ENCODE measurements around the gene ATAD5. TPM values are rescaled to one million over a fixed set of nuclear protein-coding genes. Genes with fewer than 3 reads are reported as not detected.

Gene ATAD5, protein sequence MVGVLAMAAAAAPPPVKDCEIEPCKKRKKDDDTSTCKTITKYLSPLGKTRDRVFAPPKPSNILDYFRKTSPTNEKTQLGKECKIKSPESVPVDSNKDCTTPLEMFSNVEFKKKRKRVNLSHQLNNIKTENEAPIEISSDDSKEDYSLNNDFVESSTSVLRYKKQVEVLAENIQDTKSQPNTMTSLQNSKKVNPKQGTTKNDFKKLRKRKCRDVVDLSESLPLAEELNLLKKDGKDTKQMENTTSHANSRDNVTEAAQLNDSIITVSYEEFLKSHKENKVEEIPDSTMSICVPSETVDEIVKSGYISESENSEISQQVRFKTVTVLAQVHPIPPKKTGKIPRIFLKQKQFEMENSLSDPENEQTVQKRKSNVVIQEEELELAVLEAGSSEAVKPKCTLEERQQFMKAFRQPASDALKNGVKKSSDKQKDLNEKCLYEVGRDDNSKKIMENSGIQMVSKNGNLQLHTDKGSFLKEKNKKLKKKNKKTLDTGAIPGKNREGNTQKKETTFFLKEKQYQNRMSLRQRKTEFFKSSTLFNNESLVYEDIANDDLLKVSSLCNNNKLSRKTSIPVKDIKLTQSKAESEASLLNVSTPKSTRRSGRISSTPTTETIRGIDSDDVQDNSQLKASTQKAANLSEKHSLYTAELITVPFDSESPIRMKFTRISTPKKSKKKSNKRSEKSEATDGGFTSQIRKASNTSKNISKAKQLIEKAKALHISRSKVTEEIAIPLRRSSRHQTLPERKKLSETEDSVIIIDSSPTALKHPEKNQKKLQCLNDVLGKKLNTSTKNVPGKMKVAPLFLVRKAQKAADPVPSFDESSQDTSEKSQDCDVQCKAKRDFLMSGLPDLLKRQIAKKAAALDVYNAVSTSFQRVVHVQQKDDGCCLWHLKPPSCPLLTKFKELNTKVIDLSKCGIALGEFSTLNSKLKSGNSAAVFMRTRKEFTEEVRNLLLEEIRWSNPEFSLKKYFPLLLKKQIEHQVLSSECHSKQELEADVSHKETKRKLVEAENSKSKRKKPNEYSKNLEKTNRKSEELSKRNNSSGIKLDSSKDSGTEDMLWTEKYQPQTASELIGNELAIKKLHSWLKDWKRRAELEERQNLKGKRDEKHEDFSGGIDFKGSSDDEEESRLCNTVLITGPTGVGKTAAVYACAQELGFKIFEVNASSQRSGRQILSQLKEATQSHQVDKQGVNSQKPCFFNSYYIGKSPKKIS (N-terminal part only)
- 24.7 to 26.0 TPM (median 25.0 TPM) in 3 replicates for total RNA-seq (2021)
- Bru-seq, nascent RNA = percentile 82 among the genes with signal in this experiment
- long read RNA-seq, experiment 1, full-length matches to known transcripts = 21 of 64 reads
- long read RNA-seq, experiment 1, partial matches to known transcripts = 27 of 64 reads
- long read RNA-seq, experiment 1, other reads (novel, unspliced or antisense) = 16 of 64 reads
- long read RNA-seq, experiment 2, partial matches to known transcripts = 2 of 7 reads
- long read RNA-seq, experiment 2, other reads (novel, unspliced or antisense) = 4 of 7 reads
- long read RNA-seq, experiment 3, partial matches to known transcripts = 4 of 5 reads
- long read RNA-seq, experiment 3, other reads (novel, unspliced or antisense) = 1 of 5 reads

GRCh38 chr17:30831663-30832437, at the start of gene ATAD5:
Gene ATAD5, plus strand, starts transcription at chr17:30831966. Its CDS starts 382 bp downstream, at chr17:30832348.
- peak; percentile 84 for DNase-seq (ENCODE audit: low spot score)
- H3K9me3 Mint-ChIP-seq = no peaks in the 10 kb centered on the region
- H3K27ac Mint-ChIP-seq = peak within 1 kb of the TSS; percentile 86
- H3K27me3 Mint-ChIP-seq (ENCODE audit: low read depth) = peaks cover 6% of the 10 kb centered on the region
- CTCF ChIA-PET = interaction anchor here (0.5 to 1.6 kb wide), 2 partner anchors 134 to 384 kb away, joined by 3 read pairs; no protein-coding TSS in a partner anchor
- H3K4me1 Mint-ChIP-seq = peaks cover 19% of the 10 kb centered on the region
- POLR2A ChIA-PET = interaction anchor here (0.5 kb wide), 1 partner anchor 33 kb away, joined by 5 read pairs; no protein-coding TSS in a partner anchor
- peaks cover 16% of the 10 kb centered on the region for H3K36me3 Mint-ChIP-seq
- H3K4me3 Mint-ChIP-seq = peak within 1 kb of the TSS; percentile 98
- peak; percentile 89 for ATAC-seq
- TF ChIP-seq SP1 (CRISPR knock-in tag; conservative IDR thresholded peaks at IDR 0.05) (peak; percentile 94), NFYB (CRISPR knock-in tag; conservative IDR thresholded peaks at IDR 0.05; ENCODE audit: low read depth) (no peak), FOXK1 (CRISPR knock-in tag; IDR thresholded peaks at IDR 0.05) (peak; percentile 91), ESRRA (CRISPR knock-in tag; IDR thresholded peaks at IDR 0.05; ENCODE audit: borderline replicate concordance) (no peak), ZNF416 (CRISPR knock-in tag; IDR thresholded peaks at IDR 0.05) (no peak), ZNF671 (CRISPR knock-in tag; IDR thresholded peaks at IDR 0.05) (no peak), SMAD3 (CRISPR knock-in tag; IDR thresholded peaks at IDR 0.05; ENCODE audit: borderline replicate concordance) (peak; percentile 83; the same call in 1 of the 2 replicates), USF2 (CRISPR knock-in tag; IDR thresholded peaks at IDR 0.05) (0 out of 2 replicates have a peak, but pooled peaks have one; percentile 21), ERG (CRISPR knock-in tag; IDR thresholded peaks at IDR 0.05) (no peak), MXD4 (CRISPR knock-in tag; IDR thresholded peaks at IDR 0.05; ENCODE audit: borderline replicate concordance) (no peak), OVOL2 (CRISPR knock-in tag; IDR thresholded peaks at IDR 0.05; ENCODE audit: borderline replicate concordance) (no peak), ZNF425 (CRISPR knock-in tag; conservative IDR thresholded peaks at IDR 0.05) (no peak), GRHL2 (CRISPR knock-in tag; IDR thresholded peaks at IDR 0.05; ENCODE audit: insufficient replicate concordance, severe bottlenecking) (no peak), NR1H2 (CRISPR knock-in tag; IDR thresholded peaks at IDR 0.05) (0 out of 2 replicates have a peak, but pooled peaks have one; percentile 20), ZNF263 (CRISPR knock-in tag; IDR thresholded peaks at IDR 0.05; ENCODE audit: low read depth) (no peak), ZNF281 (CRISPR knock-in tag; IDR thresholded peaks at IDR 0.05) (no peak), FOXP1 (CRISPR knock-in tag; IDR thresholded peaks at IDR 0.05; ENCODE audit: borderline replicate concordance) (peak; percentile 73; the same call in 1 of the 2 replicates)
- TF ChIP-seq, protein P1, sequence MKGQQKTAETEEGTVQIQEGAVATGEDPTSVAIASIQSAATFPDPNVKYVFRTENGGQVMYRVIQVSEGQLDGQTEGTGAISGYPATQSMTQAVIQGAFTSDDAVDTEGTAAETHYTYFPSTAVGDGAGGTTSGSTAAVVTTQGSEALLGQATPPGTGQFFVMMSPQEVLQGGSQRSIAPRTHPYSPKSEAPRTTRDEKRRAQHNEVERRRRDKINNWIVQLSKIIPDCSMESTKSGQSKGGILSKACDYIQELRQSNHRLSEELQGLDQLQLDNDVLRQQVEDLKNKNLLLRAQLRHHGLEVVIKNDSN (CRISPR knock-in tag; IDR thresholded peaks at IDR 0.05) = 0 out of 2 replicates have a peak, but pooled peaks have one; percentile 35
- TF ChIP-seq, protein P2, sequence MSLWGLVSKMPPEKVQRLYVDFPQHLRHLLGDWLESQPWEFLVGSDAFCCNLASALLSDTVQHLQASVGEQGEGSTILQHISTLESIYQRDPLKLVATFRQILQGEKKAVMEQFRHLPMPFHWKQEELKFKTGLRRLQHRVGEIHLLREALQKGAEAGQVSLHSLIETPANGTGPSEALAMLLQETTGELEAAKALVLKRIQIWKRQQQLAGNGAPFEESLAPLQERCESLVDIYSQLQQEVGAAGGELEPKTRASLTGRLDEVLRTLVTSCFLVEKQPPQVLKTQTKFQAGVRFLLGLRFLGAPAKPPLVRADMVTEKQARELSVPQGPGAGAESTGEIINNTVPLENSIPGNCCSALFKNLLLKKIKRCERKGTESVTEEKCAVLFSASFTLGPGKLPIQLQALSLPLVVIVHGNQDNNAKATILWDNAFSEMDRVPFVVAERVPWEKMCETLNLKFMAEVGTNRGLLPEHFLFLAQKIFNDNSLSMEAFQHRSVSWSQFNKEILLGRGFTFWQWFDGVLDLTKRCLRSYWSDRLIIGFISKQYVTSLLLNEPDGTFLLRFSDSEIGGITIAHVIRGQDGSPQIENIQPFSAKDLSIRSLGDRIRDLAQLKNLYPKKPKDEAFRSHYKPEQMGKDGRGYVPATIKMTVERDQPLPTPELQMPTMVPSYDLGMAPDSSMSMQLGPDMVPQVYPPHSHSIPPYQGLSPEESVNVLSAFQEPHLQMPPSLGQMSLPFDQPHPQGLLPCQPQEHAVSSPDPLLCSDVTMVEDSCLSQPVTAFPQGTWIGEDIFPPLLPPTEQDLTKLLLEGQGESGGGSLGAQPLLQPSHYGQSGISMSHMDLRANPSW (CRISPR knock-in tag; conservative IDR thresholded peaks at IDR 0.05; ENCODE audit: low read depth) = no peak
